Epidermal melanocyte (primary cell): Measurements from ENCODE around the gene TOE1.
"Not testable (repeated sequence)": the region's sequence is repeated elsewhere in the genome, so short reads cannot be mapped to it uniquely, and the experiment has no call there.

ENCODE experiments used
- DNase-seq: peaks from one replicate; pipeline ENCODE4 v3.0.0; 2011; ENCODE audit warnings: low spot score; ENCODE audit not compliant: insufficient read length

TOE1 gene

DNA sequence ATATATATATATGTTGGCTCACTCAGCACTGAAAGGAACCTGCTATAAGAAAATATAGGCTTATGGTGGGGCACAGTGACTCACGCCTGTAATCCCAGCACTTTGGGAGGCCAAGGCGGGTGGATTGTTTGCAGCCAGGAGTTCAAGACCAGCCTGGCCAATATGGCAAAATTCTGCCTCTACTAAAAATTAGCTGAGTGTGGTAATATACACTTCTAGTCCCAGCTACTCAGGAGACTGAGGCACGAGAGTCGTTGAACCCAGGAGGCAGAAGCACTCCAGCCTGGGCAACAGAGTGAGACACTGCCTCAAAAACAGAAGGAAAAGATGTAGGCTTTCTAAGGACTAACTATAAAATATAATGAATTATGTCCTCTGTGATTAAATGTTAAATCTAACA is 14.9 kb downstream of the TOE1 start:
- no peak for DNase-seq

DNA sequence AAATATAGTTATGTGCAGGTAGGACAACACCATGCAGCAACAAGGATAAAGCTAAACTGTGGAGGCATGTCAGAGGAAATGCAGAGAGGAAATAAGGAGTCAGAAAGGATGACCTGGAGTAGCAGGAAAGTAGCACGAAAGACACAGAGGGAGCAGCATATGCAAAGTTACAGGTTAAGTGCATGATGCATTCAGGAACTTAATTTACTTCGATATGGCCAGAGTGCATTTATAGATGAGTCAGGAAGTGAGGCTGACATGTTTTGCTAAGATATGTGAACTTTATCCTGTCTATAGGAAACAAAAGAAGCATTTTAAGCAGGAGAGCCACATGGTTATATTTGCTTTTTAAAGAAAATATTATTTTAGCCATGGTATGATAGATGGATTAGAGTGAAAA is 15.7 kb downstream of the TOE1 start:
- no peak for DNase-seq

DNA sequence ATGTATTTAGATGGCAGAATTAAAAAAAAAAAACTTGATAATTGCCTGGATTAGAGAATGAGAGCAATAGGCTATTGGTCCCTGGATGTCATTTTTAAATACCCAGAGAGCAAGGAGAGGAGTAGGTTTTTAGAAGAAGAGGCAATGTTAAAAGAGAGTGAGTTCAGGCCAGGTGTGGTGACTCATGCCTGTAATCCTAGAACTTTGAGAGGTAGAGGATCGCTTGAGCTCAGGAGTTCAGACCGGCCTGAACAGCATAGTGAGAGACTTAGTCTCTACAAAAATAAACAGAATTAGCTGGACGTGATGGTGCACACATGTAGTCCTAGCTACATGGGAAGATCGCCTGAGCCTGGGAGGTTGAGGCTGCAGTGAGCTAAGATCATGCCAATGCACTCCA is 16.2 kb downstream of the TOE1 start:
- DNase-seq = no peak

DNA sequence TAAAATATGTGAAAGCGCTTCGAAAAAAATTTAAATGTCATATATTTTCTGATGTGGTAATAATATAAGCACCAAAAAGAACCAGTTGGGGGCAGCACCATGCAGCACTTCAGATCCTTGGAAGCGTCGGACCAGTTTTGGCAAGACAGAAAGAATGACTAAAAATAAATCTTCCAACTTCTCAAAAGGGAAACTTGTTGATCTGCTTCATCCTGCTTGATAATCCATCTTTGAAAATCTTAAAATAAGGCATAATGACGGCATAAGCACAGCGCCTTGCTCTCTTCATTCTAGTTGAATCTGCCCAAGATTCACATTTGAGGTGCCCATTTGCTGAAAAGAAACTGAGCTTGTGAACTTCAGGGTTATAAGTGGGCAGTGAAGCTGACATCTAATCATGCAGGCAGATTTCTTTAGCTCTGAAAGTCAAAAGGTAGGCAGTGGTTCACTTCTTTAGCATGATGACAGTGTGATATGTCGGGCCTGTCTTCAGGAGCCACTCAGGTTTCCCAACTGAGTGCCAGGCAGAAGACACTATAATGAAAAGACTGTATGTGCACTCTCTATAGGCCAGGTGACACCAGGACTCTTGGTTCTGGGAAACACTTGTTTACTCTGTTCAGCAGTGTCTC is 20.0 kb downstream of the TOE1 start:
- DNase-seq = no peak

DNA sequence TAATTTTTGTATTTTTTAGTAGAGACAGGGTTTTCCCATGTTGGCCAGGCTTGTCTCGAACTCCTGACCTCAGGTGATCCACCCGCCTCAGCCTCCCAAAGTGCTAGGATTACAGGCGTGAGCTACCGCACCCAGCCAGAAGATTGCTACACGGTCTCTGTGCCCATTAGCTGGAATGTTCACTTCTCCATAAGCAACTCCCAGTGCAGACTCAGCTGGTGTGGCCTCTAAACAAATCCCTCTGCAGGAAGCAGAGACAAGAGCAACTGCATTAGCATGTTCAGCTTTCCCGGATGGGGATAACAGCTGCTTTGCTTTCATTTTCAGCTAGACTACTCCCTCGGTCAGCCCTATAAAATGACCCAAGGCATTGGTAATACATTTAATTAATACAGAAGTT is 21.0 kb downstream of the TOE1 start:
- DNase-seq = not testable (repeated sequence)

DNA sequence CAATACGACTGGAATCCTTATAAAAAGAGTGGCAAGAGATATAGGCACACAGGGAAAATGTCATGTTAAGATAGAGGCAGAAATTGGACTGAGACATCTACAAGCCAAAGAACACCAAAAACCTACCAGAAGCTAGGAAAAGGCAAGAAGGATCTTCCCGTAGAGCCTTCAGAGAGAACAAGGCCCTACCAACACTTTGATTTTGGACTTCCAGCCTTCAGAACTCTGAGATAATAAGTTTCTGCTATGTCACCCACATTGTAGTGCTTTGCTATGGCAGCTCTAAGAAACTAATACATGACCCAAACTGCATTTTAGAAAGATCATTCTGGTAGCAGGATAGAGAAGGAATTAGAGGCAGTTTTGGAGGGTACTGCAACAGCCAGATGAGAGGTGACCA is 24.3 kb downstream of the TOE1 start:
- no peak for DNase-seq

DNA sequence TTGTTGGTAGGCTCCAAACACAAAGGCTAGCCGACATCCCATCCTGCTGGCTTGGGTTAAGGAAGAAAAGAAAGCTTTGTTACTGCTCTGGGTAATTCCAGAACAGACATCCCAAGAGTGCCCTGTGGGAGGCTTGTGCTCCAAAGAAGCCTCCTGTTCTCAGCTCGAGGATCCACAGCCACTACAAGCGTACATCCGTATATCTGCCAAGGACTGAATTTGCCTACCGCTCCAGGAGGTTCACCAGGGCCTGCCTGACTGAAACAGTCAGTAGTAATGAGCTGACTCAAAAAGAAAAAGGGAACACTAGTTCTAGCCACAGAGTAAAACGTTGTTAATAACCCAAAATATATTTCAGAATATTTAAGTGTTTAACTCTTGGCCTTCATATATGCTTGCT is 25.1 kb downstream of the TOE1 start:
- DNase-seq = no peak

DNA sequence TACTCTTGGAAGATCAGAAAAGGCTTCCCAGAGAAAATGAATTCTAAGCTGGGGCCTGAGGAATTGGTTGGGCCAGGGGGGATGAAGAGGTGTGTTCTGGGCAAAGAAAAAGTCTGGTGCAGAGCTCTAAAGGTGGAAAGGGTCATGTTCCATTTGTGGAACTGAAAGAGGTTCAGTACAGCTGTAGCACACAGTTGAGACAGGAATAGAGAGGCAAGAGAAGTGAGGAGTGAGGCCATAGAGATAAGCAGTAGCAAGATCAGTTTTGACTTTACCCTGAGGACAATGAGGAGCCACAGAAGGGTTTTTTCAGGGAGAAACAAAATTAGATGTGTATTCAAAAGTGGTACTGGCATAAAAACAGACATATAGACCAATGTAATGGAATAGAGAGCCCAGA is 30.6 kb downstream of the TOE1 start:
- no peak for DNase-seq

DNA sequence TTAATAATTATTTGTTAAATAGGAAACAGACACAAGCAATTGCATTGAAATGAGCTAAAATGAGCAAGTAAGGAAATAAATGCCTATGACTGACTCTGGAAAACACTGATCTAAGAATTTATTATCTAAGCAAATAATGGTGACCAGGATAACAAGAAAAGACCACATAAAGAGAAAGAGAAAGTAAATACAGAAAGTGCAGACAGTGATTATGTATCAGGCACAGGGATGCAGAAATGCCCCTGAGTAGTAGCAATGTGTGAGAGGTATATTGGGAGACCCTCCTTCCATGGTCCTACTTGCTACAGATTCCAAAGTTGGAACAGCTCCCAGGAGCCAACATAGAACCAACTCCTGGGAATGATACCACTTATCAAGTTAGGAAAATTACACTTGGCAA is 33.6 kb downstream of the TOE1 start:
- DNase-seq = no peak

DNA sequence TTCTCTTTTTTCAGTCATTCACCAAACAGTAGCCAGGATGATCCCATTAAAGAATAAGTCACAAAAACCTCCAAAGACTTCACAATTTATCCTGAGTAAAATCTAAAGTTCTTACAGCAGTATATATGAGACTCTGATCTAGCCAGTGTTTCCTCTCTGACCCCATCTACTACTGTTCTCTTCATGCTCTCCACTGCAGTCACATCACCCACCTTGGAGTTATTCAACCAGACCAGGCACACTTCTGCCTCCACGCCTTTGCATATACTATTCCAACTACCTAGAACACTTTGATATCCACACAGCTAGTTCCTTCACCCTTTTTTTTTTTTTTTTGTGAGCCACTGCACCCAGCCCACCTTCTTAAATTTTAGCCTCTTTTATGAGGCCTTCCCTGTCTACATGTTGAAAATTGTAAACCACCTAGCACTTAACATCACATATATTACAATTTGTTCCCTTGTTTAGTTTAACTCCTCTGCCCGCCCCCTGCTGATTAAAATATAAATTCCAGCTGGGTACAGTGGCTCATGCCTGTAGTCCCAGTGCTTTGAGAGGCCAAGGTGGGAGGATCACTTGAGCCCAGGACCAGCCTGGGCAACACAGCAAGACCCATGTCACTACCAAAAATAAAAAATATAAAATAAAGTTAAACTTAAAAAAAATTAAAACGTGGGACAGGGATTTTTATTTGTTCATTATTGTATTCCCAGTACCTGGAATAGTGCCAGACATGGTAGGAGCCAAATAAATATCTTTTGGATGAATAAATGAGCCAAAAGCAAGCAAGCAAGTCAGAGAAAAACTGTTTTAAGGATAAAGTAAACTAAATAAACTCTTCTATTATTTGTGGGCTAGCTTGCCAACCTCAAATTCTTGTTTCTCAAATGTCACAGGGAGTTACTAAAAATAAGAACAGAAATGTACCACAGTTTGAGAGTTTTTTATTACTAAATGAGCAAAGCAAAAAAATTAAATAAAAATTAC is 35.4 kb downstream of the TOE1 start:
- no peak for DNase-seq

DNA sequence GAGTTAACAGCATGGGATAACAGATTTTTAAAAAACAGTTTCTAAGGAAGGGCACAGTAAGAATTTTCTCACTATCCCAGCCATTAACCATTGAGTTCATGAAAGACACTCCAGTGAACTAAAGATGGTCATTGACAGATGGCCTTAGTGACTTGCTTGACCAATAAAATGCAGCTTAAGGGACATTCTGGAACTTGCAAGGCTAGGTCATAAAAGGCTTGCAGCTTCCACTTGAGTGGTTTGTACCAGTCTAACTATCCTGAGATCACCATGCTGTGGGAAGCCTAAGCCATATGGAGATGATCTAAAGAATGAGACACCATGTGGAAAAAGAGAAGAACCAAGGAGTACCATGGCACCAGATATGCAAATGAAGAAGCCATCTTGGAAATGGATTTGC is 38.2 kb downstream of the TOE1 start:
- no peak for DNase-seq

DNA sequence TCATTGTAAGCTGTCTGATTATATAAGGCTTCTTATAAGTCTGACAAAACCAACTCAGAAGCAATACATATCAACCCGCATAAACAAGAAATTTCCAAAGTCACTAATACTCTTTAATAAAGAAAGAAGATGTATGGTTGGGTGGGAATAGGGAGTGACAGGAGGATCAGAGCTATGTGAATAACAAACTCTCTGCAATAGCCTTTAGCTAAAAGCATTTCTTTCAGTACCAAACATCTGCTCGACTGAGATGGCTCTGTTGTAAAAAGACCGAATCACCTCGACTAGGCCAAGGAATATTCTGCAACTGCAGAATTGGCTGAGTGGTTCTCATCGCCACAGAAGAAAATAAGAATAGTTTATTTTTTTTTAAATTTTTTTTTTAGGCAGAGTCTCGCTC is 39.6 kb downstream of the TOE1 start:
- no peak for DNase-seq

DNA sequence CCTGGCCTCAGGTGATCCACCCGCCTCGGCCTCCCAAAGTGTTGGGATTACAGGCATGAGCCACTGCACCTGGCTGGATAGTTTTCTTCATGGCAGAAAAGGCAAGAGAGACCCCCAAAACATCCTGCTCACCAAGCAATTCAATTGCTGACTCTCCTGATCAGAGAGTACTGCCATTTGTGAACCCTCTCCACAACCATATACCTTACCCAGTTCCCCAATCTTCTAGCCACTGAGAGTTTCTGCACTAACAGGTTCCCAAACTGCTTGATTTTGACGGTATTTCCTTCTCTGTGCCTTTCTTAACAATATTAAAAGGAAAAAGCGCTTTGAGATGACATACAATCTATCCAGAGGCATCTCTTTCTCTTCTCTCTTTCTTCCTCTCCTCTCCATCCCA is 40.2 kb downstream of the TOE1 start:
- DNase-seq = no peak

DNA sequence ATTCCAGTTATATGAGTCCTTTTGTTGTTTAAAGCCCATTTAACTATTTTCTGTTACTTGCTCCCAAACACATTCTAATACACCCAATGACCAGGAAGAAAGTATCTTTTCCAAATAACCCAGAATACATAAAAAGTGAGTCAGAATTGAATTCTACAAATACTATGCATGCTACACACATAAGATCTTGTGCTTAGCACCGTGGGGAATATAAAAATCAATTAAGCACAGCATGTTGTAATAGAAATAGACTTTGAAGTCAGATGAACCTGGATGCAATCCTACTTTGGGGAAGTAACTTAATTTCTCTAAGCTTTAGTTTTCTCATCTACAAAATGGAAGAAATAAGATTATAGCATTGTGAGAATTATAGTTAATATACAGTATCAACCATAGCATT is 40.8 kb downstream of the TOE1 start:
- no peak for DNase-seq

DNA sequence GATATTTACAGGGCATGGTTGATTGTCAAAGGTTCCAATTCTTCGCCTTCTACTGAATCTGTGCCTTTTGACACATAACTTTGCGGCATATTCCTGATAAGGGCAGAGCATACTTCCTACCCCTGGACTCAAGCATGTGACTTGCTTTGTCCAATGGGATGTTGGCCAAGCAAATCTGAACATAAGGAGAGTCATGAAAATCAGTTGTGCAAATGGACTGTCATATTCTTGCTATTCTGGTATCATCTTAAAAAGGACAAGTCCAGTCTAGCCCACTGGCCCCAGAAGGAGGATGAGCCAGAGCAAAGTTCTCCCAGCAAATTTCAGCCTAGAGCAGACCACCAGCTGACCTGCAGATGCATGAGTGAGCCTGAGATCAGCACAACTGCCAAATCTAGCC is 41.3 kb downstream of the TOE1 start:
- no peak for DNase-seq

DNA sequence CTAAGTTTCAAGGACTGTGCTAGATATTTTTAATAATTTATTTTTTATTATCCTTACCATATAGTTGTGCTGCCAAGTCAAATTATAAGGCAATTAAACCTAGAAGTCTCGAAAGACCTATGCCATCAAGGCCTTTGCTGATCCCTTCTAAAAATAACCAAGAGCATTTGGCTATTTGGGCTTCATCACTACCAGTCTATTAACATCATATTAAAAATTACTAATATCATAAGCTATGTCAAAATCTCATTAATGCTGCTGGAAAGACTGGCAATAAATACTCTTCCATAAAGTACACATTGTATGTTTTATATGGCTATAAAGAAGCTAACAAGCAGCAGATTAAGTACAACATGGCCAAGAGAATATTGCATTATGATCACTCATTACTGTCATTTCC is 43.2 kb downstream of the TOE1 start:
- DNase-seq = no peak

DNA sequence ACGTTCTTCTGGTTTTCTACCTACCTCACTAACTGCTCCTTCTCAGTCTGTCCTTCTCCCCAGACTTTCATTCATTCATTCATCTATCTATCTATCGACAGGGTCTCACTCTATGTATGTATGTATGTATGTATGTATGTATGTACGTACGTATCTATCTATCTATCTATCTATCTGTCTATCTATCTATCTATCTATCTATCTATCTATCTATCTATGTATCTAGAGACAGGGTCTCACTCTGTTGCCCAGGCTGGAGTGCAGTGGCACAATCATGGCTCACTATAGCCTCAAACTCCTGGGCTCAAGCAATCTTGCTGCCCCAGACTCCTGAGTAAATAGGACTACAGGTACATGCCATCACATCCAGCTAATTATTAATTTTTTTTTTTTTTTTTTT is 44.2 kb downstream of the TOE1 start:
- not testable (repeated sequence) for DNase-seq

DNA sequence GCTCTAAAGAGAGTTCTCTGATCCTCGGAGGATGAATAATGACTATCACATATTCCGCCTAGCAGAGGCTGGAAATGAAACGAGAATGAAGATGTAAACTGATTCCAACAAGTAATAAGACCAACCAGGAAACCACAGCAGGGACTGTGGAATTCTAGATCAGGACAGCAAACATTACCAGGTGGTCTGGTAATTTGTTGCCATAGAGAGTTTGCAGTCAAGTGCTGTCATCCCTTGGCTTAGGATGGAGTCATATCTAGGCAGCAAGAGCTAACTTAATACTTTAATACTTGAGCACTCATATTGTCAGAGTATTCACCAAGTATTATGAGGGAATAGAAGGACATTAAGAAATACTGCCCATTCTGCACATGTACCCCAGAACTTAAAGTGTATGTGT is 45.3 kb downstream of the TOE1 start:
- DNase-seq = no peak

DNA sequence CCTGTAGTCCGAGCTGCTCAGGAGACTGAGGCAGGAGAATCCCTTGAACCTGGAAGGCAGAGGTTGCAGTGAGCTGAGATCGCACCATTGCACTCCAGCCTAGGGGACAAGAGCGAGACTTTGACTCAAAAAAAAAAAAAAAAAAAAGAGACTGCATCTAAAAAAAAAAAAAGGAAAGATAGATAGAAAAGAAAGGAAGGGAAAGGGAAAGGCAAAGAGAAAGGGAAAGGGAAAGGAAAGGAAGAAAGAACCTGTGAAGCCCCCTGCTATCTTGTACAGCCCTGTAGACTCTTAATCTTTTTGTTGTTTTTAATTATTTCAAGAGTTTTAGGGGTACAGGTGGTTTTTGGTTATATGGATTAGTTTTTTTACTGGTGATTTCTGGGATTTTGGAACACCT is 46.2 kb downstream of the TOE1 start:
- DNase-seq = no peak
